Testis (tissue), 3 donors: ENCODE results near the gene PDCD1. TPM values are rescaled to one million over a fixed set of nuclear protein-coding genes. Genes with fewer than 3 reads are reported as not detected.

Experiments
- DNase-seq: peaks from one replicate; pipeline ENCODE4 v3.0.0-alpha.2; 2019
- H3K27ac ChIP-seq, 2 donors: fragments of 200-600 bp; sonication (generic); one replicate each; pipeline ENCODE4 v1.5.1; 2019
- H3K27me3 ChIP-seq: fragments of 200-600 bp; sonication (generic); one replicate; pipeline ENCODE4 v1.5.1; 2019
- H3K36me3 ChIP-seq: fragments of 200-600 bp; sonication (generic); one replicate; pipeline ENCODE4 v1.5.1; 2017; ENCODE audit warnings: low read depth; ENCODE audit errors: missing control alignments
- H3K4me1 ChIP-seq: fragments of 200-600 bp; sonication (generic); one replicate; pipeline ENCODE4 v1.5.1; 2019
- H3K4me3 ChIP-seq, 2 donors: fragments of 200-600 bp; sonication (generic); one replicate each; pipeline ENCODE4 v1.5.1; 2017 to 2019
- H3K9me3 ChIP-seq: fragments of 200-600 bp; sonication (generic); one replicate; pipeline ENCODE4 v1.5.1; 2017
- POLR2A ChIP-seq: fragments of 450-650 bp; IDR thresholded peaks from one replicate; pipeline ENCODE4 v1.6.1; 2017; ENCODE audit warnings: antibody characterized with exemption, mild to moderate bottlenecking, moderate library complexity
- WGBS, 2 donors: methylation state at CpG; one replicate each; pipeline ENCODE4 v1.1.5; 2018; 5-methylcytosine and 5-hydroxymethylcytosine counted together
- intact Hi-C: fragments of 100-400 bp; cut with DNase I; formaldehyde crosslinking; loops from one replicate; pipeline ENCODE4 v1.15.1; 2023; ENCODE audit warnings: low total_unique reads
- polyA plus RNA-seq: library from polyadenylated mRNA; stranded (reverse); fragments of 350-450 nt; fragmentation: Illumina TruSeq; extraction: RNeasy Lipid Tissue Mini Kit (QIAGEN cat#74804); gene quantifications from one replicate; pipeline ENCODE4 v1.2.3, GENCODE V29; 2014; ENCODE audit warnings: low read depth, low replicate concordance; ENCODE audit not compliant: insufficient read depth
- total RNA-seq, 2 donors: library from RNA; depleted of rRNA; stranded (reverse); fragments of >200 nt; gene quantifications; one replicate each; pipeline ENCODE4 v1.2.3, GENCODE V29; 2016
- TF ChIP-seq, protein P1 (sequence below), 3 experiments: fragments of 450-650 bp in 2 of 3; fragments of 200-600 bp in 1 of 3; sonication (generic) in 1 of 3; IDR thresholded peaks; one replicate each; pipeline ENCODE4 v1.5.1; 2016 to 2019; ENCODE audit warnings: antibody characterized with exemption in 3 of 3, mild to moderate bottlenecking in 2 of 3, moderate library complexity in 1 of 3

Gene PDCD1
- total and polyA plus RNA-seq, 3 donors from 2014 or later = 0.37 to 0.47 (median 0.39) TPM

DNA sequence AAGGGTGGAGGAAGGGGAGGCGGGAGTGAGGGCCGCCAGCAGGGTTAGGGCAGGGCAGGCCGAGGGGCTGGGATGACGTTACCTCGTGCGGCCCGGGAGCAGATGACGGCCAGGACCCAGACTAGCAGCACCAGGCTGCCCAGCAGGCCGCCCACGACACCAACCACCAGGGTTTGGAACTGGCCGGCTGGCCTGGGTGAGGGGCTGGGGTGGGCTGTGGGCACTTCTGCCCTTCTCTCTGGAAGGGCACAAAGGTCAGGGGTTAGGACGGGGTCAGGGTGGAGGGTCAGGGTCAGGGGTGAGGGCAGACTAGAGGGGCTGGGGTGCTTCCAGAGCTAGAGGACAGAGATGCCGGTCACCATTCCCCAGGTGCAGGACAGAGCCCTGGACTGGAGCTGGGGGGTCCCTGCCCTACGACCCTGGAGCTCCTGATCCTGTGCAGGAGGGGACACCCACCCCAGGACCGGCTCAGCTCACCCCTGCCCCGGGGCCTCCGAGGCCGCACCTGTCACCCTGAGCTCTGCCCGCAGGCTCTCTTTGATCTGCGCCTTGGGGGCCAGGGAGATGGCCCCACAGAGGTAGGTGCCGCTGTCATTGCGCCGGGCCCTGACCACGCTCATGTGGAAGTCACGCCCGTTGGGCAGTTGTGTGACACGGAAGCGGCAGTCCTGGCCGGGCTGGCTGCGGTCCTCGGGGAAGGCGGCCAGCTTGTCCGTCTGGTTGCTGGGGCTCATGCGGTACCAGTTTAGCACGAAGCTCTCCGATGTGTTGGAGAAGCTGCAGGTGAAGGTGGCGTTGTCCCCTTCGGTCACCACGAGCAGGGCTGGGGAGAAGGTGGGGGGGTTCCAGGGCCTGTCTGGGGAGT lies 6.3 kb downstream of the PDCD1 start:
- peak; percentile 10 for DNase-seq
- Histone ChIP-seq H3K4me3 (no peak overlapping the region), H3K4me1 (no peaks in the 10 kb centered on the region), H3K27me3 (no peaks in the 10 kb centered on the region), H3K27ac (no peak overlapping the region), H3K9me3 (no peaks in the 10 kb centered on the region), H3K36me3 (no peaks in the 10 kb centered on the region)
- WGBS, 2 donors = 90 to 92% methylated on average over 28 to 39 of the region's 39 CpGs
- TF ChIP-seq, protein P1, sequence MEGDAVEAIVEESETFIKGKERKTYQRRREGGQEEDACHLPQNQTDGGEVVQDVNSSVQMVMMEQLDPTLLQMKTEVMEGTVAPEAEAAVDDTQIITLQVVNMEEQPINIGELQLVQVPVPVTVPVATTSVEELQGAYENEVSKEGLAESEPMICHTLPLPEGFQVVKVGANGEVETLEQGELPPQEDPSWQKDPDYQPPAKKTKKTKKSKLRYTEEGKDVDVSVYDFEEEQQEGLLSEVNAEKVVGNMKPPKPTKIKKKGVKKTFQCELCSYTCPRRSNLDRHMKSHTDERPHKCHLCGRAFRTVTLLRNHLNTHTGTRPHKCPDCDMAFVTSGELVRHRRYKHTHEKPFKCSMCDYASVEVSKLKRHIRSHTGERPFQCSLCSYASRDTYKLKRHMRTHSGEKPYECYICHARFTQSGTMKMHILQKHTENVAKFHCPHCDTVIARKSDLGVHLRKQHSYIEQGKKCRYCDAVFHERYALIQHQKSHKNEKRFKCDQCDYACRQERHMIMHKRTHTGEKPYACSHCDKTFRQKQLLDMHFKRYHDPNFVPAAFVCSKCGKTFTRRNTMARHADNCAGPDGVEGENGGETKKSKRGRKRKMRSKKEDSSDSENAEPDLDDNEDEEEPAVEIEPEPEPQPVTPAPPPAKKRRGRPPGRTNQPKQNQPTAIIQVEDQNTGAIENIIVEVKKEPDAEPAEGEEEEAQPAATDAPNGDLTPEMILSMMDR (IDR thresholded peaks at IDR 0.05) = no peak
- TF ChIP-seq POLR2A = no peak
- intact Hi-C loops = no loop called here

DNA sequence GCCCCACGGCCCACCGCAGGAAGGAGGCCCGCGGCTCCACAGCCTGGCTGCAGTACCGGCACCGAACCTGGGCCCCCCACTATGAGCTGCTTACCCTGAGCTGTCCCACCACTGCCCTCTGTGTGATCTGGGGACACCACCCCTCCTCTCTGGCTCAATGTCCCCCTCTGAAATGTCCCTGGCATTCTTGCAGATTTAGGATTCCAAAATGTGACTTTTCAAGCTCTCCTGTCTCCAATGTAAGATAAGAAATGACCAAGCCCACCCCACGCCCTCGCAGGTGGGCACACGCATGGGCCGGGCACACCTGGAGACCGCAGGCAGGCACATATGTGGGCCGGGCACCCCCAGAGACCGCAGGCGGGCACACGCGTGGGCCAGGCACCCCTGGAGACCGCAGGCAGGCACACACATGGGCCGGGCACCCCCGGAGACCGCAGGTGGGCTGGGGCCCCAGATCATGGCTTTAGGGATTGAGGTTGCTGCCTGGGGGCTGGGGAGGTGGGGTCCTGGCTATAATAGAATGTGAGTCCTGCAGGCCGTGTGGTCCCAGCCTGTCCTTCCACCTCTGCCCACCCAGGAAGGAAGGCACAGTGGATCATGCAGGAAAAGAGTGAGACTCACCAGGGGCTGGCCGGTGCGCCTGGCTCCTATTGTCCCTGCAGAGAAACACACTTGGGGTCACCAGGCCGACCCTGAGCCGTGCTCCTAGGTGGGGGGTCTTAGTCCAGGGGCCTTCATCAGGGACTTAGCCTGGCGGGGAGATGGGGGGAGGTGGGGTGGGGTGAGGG lies 7.2 kb downstream of the PDCD1 start:
- Histone ChIP-seq H3K36me3 (no peaks in the 10 kb centered on the region), H3K4me1 (no peaks in the 10 kb centered on the region), H3K9me3 (no peaks in the 10 kb centered on the region), H3K4me3 (no peak overlapping the region), H3K27ac (no peak overlapping the region), H3K27me3 (no peaks in the 10 kb centered on the region)
- WGBS, 2 donors = 89 to 94% methylated on average over 17 to 25 of the region's 26 CpGs
- DNase-seq = peak; percentile 6
- intact Hi-C loops = no loop called here
- TF ChIP-seq, protein P1 (IDR thresholded peaks at IDR 0.05) = no peak
- TF ChIP-seq POLR2A = no peak

DNA sequence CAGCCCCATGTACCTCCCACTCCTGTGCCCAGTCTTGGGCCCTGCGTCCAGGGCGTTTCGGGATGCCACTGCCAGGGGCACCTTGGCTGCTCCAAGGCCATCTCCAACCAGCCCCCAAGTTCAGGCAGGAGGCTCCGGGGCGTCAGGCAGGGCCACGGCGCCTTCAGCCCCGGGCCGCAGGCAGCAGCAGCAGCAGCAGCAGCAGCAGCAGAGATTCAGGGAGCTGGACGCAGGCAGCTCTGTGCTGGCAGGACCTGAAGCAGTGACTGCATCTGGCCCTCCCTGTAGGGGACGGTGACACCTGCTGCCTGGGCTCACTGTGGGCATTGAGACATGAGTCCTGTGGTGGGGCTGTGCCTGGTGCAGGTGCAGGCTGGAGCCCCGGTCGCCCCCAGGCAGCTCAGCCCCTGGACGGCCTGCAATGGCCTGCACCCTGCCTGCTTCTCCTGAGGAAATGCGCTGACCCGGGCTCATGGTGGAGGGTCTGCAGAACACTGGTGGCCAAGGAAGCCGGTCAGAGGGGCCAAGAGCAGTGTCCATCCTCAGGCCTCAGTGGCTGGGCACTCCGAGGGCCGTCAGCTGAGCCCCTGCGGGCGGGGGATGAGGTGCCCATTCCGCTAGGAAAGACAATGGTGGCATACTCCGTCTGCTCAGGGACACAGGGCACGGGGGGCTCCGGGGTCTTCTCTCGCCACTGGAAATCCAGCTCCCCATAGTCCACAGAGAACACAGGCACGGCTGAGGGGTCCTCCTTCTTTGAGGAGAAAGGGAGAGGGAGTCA lies 8.0 kb downstream of the PDCD1 start:
- intact Hi-C loops = no loop called here
- H3K9me3 ChIP-seq = no peaks in the 10 kb centered on the region

More for the DNA sequence above, 8.0 kb downstream of the PDCD1 start:
- no peak overlapping the region for H3K4me3 ChIP-seq
- H3K27ac ChIP-seq = no peak overlapping the region
- WGBS, 2 donors = 91 to 93% methylated on average over 14 to 27 of the region's 27 CpGs
- TF ChIP-seq POLR2A = no peak
- TF ChIP-seq, protein P1 (IDR thresholded peaks at IDR 0.05) = no peak
- H3K4me1 ChIP-seq = no peaks in the 10 kb centered on the region
- no peaks in the 10 kb centered on the region for H3K36me3 ChIP-seq
- DNase-seq = peak; percentile 10
- H3K27me3 ChIP-seq = no peaks in the 10 kb centered on the region
